Stimulated activated CD8-positive, alpha-beta memory T cell treated with anti-CD3 and anti-CD28 coated beads, Interleukin-15, amount 100 ng/mL, for 4 hours (primary cell): ENCODE results near the gene SEC61A1.

Experiments
- DNase-seq, 2 donors: peaks; one replicate each; pipeline ENCODE4 v3.0.0-alpha.2; 2020; ENCODE audit warnings: low read depth in 2 of 2

Gene SEC61A1

GRCh38 chr3:128077665-128078064 lies 25.4 kb downstream of the SEC61A1 start:
- DNase-seq, result no peak

GRCh38 chr3:128078322-128078721 lies 26.1 kb downstream of the SEC61A1 start:
- DNase-seq, result no peak

GRCh38 chr3:128078875-128079274 lies 26.6 kb downstream of the SEC61A1 start:
- DNase-seq, result no peak

- DNase-seq, result no peak
Measured at GRCh38 chr3:128079823-128080222, 27.6 kb downstream of the SEC61A1 start.

GRCh38 chr3:128080323-128081080 lies 28.3 kb downstream of the SEC61A1 start:
- no peak for DNase-seq

GRCh38 chr3:128081226-128081625 lies 29.0 kb downstream of the SEC61A1 start:
- DNase-seq, result no peak

GRCh38 chr3:128081846-128082245 lies 29.6 kb downstream of the SEC61A1 start:
- DNase-seq, result no peak

- DNase-seq, result no peak
Measured at GRCh38 chr3:128082546-128082945, 30.3 kb downstream of the SEC61A1 start.

GRCh38 chr3:128083396-128083795 lies 31.2 kb downstream of the SEC61A1 start:
- DNase-seq, result no peak

- DNase-seq, result no peak
Measured at GRCh38 chr3:128083980-128084674, 31.9 kb downstream of the SEC61A1 start.

- no peak for DNase-seq
Measured at GRCh38 chr3:128084675-128085021, 32.4 kb downstream of the SEC61A1 start.

GRCh38 chr3:128089135-128089534 lies 36.9 kb downstream of the SEC61A1 start:
- no peak for DNase-seq

GRCh38 chr3:128091586-128091985 lies 39.3 kb downstream of the SEC61A1 start:
- no peak for DNase-seq

- DNase-seq, result no peak
Measured at GRCh38 chr3:128094295-128095151, 42.3 kb downstream of the SEC61A1 start.

- DNase-seq, result peak; percentile 43 to 49
Measured at GRCh38 chr3:128095222-128095703, 43.0 kb downstream of the SEC61A1 start.

GRCh38 chr3:128098234-128098633 lies 46.0 kb downstream of the SEC61A1 start:
- no peak for DNase-seq

GRCh38 chr3:128100161-128100560 lies 47.9 kb downstream of the SEC61A1 start:
- DNase-seq, result no peak

- DNase-seq, result no peak
Measured at GRCh38 chr3:128100638-128101037, 48.4 kb downstream of the SEC61A1 start.

- DNase-seq, result no peak
Measured at GRCh38 chr3:128103136-128103676, 51.0 kb downstream of the SEC61A1 start.

- DNase-seq, result no peak
Measured at GRCh38 chr3:128107834-128108233, 55.6 kb downstream of the SEC61A1 start.

GRCh38 chr3:128111147-128111546 lies 58.9 kb downstream of the SEC61A1 start:
- DNase-seq, result no peak

- DNase-seq, result no peak
Measured at GRCh38 chr3:128112357-128112968, 60.2 kb downstream of the SEC61A1 start.
